Measurements from ENCODE around the gene DCC.
"Not testable (repeated sequence)": the region's sequence is repeated elsewhere in the genome, so short reads cannot be mapped to it uniquely, and the experiment has no call there.

Gene DCC

GRCh38 chr18:52353589-52353988 is 13.6 kb downstream of the DCC start:
- DNase-seq, result no peak

- DNase-seq, result no peak
Measured at GRCh38 chr18:52363861-52364260, 23.9 kb downstream of the DCC start.

DNA sequence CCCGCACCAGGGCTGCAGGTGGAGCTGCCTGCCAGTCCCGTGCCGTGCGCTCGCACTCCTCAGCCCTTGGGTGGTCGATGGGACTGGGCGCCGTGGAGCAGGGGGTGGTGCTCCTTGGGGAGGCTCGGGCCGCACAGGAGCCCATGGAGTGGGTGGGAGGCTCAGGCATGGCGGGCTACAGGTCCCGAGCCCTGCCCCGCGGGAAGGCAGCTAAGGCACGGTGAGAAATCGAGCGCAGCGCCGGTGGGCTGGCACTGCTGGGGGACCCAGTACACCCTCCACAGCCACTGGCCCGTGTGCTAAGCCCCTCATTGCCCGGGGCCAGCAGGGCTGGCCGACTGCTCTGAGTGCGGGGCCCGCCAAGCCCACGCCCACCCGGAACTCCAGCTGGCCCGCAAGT is 26.9 kb downstream of the DCC start:
- not testable (repeated sequence) for DNase-seq

DNA sequence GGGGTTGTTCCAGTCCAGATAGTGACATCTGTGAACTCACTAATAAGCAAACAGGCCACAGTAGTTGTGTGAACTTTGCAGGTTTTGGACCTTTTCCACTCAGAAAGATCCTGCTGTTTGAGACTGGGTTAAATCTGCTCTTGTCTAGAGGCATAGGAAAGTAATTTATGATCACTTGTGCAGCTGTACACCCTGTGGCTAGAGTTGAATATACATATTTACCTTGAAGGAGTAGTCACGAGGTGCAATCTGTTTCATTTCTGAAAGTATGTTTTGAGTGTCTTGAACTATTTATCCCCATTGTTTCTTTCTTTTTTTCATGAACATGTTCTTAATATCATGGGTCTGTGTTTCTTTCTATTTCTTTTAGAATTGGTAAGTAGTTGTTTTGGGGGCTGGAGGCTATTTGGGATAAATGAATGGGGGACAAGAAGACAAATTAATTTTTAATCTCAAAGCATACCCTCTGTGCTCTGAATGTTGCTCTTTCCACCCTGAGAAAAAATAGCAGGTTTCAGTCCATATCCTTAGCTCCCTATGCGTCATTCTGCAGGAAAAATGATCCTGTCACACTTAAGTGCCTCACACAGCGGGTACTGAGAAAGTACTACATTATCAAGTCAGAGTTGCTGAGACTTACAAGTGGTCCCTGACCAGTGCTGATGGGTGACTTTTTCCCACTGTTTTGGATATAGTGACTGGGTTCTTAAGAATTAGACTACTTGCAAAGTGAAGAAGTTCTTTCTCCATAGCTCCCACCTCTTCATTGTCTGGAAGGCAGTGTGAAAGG is 28.2 kb downstream of the DCC start:
- DNase-seq, result no peak

DNA sequence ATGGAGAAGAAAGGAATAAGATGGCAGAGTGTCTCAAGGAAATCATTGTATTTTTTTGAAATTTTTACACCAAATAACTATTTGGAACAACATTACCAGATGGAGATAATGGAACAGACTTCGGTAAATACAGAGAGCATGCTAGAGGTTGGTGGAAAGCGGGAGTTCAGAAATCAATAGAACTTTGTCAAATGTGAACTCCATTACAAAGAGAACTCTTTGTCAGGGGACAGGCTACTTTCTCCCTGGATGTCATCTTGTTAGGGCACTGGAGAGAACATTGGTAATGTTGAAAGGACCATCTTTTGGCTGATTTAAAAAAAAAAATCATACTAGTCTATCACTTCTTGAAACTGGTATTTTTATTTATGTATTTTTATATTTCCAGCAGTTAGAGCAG is 30.8 kb downstream of the DCC start:
- no peak for DNase-seq

- no peak for DNase-seq
Measured at GRCh38 chr18:52376104-52376503, 36.1 kb downstream of the DCC start.

GRCh38 chr18:52377094-52377493 is 37.1 kb downstream of the DCC start:
- DNase-seq, result no peak

DNA sequence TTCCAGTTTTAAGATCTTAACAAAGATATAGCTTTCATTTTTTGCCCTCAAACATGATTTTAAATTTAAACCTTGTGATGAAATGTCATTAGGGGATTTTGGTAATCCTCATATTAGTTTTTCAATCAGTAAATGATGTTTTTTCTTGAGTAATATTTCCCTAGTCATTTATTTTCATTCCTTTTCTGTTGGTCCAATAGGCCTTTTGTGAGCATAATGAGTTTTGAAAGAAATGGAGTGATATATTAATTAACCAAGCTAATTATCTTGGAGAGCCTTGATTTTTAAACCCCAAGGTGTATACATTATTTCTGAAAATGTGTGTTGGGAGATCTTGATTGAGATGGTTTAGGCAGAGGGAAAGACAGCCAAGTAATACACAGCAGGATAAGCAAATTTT is 46.3 kb downstream of the DCC start:
- no peak for DNase-seq

GRCh38 chr18:52387175-52387574 is 47.2 kb downstream of the DCC start:
- DNase-seq, result no peak

GRCh38 chr18:52391810-52392559 is 52.0 kb downstream of the DCC start:
- DNase-seq, result no peak

DNA sequence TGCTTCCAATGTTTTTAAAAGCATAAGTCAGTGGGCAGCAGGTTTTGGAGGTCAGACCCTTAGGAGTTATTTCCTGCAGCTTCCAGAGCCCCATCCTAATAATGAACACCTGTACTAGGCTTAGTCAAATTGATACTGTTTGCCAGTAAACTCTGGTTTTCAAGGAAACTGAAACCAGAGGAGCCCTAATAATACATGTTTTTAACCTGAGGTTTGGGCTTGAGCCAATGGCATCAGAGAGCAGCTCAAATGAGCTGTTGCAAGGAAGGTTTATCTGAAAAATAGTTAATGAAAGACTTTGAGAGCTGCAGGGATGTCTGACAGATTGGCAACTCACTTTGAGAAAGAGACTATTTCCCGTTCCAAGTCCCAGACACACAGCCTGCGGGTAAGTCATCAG is 54.6 kb downstream of the DCC start:
- no peak for DNase-seq

- DNase-seq, result no peak
Measured at GRCh38 chr18:52395146-52395852, 55.3 kb downstream of the DCC start.

GRCh38 chr18:52401236-52401635 is 61.2 kb downstream of the DCC start:
- no peak for DNase-seq

DNA sequence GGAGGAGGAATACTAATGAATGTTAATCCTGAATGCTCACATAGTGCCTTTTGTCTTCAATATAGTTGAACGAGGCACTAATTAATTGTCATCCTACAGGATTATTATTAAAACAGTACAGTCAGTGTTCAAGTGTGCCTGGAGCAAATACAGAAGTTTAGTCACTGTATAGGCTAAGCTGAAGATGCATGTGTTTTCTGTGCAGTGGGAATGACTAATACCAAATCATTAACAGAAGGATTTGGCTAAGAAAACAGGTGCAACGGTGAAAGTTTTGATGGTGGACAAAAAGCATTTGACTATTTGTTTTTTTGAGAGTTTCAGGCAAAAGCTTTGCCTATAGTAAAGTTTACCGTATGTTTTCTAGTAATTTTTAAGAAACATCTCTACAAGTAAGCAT is 62.8 kb downstream of the DCC start:
- DNase-seq, result no peak

DNA sequence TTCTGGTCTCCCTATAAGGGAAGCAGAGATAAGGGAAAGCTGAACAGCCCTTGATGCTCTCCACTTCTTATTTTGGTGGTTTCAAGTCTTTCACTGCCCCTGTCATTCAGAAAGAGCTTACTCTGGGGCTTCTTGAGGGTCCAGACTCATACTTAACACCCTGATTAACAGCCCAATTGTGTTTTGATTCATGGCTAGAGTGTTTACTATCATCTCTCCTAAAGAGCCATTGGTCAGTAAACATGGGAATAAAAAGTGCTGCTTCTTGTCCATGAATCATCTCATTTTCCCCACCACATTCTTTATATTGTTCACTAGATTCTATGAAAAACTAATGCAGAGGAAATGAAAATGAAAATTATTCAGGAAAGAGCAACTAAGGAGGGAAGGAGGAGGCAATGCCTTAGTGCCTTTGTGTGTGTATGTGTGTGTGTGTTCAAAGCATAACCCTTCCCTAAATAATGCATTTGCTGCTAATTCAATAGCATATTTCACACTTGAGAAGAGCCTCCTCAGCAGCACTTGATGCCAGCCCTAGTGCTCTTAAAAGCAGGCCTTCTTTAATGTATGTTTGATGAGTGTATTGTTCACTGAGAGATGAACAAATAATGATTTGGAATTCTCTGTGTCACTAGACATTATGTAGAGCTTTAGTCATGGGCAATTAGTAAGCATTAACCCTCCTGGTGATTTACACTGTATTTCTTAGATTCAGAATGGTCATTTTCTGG is 63.5 kb downstream of the DCC start:
- peak; percentile 19 for DNase-seq

DNA sequence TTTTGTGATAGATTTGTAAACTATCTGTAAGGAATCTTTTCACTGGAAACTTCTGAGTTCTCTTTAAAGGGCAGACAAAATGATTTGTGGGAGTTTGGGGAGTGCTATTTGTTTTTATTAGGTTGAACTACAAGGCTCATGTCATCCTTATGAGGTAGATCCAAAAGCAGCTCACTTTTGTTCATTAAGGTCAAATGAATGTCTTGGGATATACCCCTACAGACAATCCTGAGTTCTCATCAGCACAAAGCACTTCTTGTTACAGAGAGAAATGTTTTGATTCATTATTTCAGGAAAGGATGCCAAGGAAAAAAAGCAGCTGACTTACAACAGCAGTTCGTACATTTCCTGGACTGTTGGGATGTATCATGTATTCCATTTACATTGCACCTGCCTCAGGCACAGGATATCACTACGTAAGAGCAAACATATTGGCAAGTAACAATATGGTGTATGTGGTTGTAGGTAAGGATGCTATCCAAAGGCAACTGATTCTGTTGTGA is 68.9 kb downstream of the DCC start:
- no peak for DNase-seq

DNA sequence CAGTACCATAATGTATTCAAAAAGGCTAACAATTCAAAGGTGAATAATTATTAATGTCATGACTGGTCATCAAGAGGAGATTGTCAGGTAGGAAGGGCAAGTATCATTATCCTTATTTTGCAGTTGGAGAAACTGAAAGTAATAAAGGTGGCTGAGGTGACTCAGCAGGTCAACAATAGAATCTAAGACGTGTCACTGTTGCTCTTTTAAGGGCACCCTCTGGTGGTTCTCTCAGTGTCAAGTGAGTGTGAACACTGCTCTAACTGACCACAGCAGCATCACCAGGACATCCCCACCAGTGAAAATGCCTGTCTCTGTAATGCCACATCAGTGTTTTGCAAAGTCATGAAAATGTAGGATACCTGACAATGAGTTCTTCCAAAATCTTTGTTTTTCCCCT is 69.7 kb downstream of the DCC start:
- DNase-seq, result no peak

GRCh38 chr18:52415131-52415530 is 75.1 kb downstream of the DCC start:
- DNase-seq, result no peak

- DNase-seq, result no peak
Measured at GRCh38 chr18:52422985-52423601, 83.1 kb downstream of the DCC start.

DNA sequence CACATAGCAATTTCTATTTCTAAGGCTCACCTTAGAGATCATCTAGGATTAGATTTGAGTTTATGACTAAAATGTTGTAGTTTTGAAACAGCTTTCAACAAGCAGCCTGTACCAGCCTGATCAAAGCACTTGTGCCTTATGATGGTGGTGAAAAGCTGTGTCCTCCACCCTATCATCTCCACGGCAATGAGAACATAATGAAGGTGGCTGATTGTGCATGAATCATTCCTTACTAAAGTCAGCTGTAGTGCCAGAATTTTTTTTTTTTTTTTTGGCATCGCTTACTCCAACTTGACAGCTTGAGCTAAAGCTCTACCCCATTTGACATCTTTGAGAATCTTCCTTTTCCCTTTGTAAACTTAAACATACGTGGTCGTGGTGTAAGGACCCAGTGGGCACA is 86.0 kb downstream of the DCC start:
- DNase-seq, result no peak

DNA sequence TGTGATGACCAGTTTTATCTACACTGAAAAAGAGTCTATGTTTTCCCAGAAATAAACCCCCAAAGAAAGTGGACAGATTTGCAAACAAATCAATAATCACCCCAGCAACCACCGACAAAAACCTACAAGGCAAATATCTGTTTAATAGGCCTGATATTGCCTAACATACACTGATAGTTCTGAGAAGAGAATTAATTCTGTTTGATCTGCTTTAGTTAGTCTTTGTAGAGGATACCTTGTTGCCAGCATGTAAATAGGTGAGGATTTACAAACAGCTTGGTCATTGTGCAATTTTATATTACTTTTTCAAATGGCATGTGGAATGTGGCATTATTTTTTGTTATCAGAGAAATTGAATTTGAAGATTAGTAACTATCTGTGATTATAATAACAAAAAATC is 86.5 kb downstream of the DCC start:
- no peak for DNase-seq

DNA sequence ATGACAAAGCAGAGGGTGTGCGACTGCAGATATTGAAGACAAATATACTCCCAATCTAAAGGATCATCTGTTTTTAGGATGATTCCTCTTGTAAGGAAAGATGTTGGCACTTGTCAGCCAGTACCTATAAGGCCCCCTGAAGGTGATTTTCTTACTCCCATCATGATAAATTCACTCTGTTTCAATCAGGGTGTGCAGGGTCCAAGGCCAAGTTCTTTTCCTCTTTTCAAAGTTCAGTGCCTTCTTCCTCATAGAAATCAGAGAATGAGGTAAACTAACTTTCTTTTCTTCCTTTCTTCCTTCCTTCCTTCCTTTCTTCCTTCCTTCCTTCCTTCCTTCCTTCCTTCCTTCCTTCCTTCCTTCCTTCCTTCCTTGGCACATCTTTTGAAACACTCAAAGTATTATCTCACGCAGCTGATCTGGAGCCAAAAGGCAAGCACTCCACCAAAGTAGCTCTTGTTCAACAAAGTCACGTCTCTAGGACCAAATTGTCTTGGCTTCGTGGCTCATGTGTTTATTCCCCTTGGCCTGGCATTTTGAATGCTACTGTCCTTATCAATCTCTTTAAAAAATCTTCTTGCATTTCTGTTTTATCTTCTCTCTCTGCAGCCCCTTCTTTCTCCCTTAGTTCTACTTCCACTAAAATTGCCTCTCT is 87.7 kb downstream of the DCC start:
- DNase-seq, result no peak

All from NCI-H2029 treated with DMSO at 0.1 percent for 48 hours (cell line).